ENCODE results near the gene SLC6A2. TPM values are rescaled to one million over a fixed set of nuclear protein-coding genes. Genes with fewer than 3 reads are reported as not detected.
"Not testable (repeated sequence)": the region's sequence is repeated elsewhere in the genome, so short reads cannot be mapped to it uniquely, and the experiment has no call there.

SLC6A2 gene
- total RNA-seq, 1 experiment from 2014 or later: not detected

- DNase-seq (ENCODE audit: low spot score): peak; percentile 20
These were observed 54.7 kb downstream of the SLC6A2 start for GRCh38 chr16:55710466-55710865.

- DNase-seq (ENCODE audit: low spot score): peak; percentile 79
These were observed 56.4 kb downstream of the SLC6A2 start for GRCh38 chr16:55711959-55712876.

- no peak for DNase-seq (ENCODE audit: low spot score)
These were observed 57.3 kb downstream of the SLC6A2 start for GRCh38 chr16:55713103-55713502.

GRCh38 chr16:55717326-55717725 is 61.5 kb downstream of the SLC6A2 start:
- no peak for DNase-seq (ENCODE audit: low spot score)

GRCh38 chr16:55725055-55725777 is 69.4 kb downstream of the SLC6A2 start:
- DNase-seq (ENCODE audit: low spot score): no peak

GRCh38 chr16:55728797-55729196 is 73.0 kb downstream of the SLC6A2 start:
- no peak for DNase-seq (ENCODE audit: low spot score)

GRCh38 chr16:55730115-55730514 is 74.3 kb downstream of the SLC6A2 start:
- DNase-seq (ENCODE audit: low spot score): no peak

GRCh38 chr16:55732496-55732895 is 76.7 kb downstream of the SLC6A2 start:
- no peak for DNase-seq (ENCODE audit: low spot score)

GRCh38 chr16:55734665-55735064 is 78.9 kb downstream of the SLC6A2 start:
- no peak for DNase-seq (ENCODE audit: low spot score)

- no peak for DNase-seq (ENCODE audit: low spot score)
These were observed 79.5 kb downstream of the SLC6A2 start for GRCh38 chr16:55735120-55735781.

- no peak for DNase-seq (ENCODE audit: low spot score)
These were observed 80.9 kb downstream of the SLC6A2 start for GRCh38 chr16:55736671-55737070.

GRCh38 chr16:55737318-55737717 is 81.5 kb downstream of the SLC6A2 start:
- no peak for DNase-seq (ENCODE audit: low spot score)

- no peak for DNase-seq (ENCODE audit: low spot score)
These were observed 82.2 kb downstream of the SLC6A2 start for GRCh38 chr16:55737966-55738365.

- no peak for DNase-seq (ENCODE audit: low spot score)
These were observed 90.3 kb downstream of the SLC6A2 start for GRCh38 chr16:55746081-55746480.

GRCh38 chr16:55747785-55748184 is 92.0 kb downstream of the SLC6A2 start:
- no peak for DNase-seq (ENCODE audit: low spot score)

- not testable (repeated sequence) for DNase-seq (ENCODE audit: low spot score)
These were observed 96.8 kb downstream of the SLC6A2 start for GRCh38 chr16:55752465-55753144.

GRCh38 chr16:55753145-55753631 is 97.4 kb downstream of the SLC6A2 start:
- DNase-seq (ENCODE audit: low spot score): not testable (repeated sequence)
